Jurkat, Clone E6-1 (cell line): Measurements from ENCODE around the gene NRP1.

Experiments
- DNase-seq: peaks from one replicate; pipeline ENCODE4 v3.0.0-alpha.2; 2011; ENCODE audit warnings: low read depth, low spot score
- H3K4me3 ChIP-seq: 2 replicates; pipeline ENCODE4 v1.5.1; 2011; ENCODE audit warnings: mild to moderate bottlenecking, low read length, control low read depth, moderate library complexity

Gene NRP1

GRCh38 chr10:33352615-33353014 lies 18.1 kb upstream of the NRP1 start:
- H3K4me3 ChIP-seq = no peak overlapping the region

GRCh38 chr10:33352175-33352574 lies 17.7 kb upstream of the NRP1 start:
- no peak overlapping the region for H3K4me3 ChIP-seq
- no peak for DNase-seq

More at GRCh38 chr10:33352615-33353014, 18.1 kb upstream of the NRP1 start:
- DNase-seq = no peak

DNA sequence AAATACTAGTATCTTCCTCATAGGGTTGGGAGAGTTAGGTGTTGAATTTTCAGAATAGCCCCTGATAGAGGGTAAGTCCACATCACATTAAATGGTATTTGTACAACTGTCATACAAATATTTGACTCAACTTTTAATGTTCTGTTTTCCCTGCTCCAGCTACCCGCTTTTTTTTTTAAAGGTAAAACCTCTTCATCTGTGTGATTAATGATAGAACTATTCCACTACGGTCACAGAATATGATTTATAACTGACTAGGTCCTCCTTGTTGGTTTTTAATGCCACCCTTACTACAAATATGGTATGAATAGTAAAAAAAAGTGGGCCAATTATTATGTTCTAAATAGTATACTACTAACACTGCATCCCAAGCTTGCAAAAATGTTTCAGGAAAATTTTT lies 15.6 kb upstream of the NRP1 start:
- no peak for DNase-seq
- H3K4me3 ChIP-seq = no peak overlapping the region

DNA sequence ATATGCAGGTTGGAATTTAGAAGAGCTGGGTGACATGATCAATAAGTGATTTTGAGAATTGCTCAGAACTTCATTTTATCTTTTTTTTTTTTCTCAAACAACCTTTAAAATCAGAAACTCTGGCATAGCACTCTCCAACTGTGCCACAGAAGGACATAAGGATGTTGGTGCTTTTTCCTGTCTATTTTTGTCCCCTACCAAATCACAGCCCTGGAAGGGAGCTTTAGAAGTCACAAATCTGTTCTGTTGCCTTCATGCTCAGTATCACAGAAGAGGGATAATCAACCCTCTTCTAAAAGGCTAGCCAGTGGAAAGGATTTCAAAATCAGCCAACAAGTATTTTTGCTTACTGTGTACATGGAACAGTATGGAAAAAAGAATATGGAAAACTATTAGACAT lies 14.8 kb upstream of the NRP1 start:
- H3K4me3 ChIP-seq = no peak overlapping the region
- DNase-seq = no peak

DNA sequence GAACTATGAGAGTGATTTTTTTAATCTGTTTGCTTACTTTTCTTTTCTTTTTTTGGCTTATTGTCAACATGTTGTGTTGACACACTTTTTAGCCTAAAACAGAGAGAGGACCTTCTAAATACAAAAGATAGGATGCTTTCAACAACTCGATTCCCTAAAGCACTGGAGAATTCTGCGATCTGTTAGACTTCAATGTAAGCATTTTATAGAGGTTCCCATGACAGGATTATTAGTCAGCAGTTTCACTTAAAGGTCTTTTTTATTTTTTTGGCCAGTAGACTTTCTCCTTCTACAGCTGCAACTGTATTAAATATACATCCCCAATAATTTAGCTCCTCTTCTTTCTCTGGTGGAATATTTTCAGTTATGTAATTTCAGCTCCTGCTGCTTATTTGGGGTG lies 12.7 kb upstream of the NRP1 start:
- DNase-seq = no peak
- no peak overlapping the region for H3K4me3 ChIP-seq

GRCh38 chr10:33345236-33345635 lies 10.8 kb upstream of the NRP1 start:
- H3K4me3 ChIP-seq = no peak overlapping the region
- no peak for DNase-seq

DNA sequence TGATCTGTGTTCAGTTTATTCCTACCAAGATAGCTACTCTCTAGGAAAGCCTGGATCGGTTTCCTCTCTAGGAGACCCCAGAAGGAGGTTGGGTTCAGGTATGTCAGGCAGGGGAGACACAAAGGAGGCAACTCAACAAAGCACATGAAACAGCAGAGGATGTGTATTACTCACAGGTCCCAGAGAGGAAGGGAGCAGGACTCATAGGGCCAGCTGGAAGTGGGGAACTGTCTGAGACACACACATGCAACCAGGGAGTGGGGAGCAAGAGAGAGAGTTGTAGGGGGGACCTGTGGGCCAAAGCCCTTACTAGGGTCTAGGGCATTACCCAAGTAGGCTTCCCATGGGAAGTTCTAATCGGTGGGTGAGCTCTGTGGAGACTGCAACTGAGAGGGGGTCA lies 10.2 kb upstream of the NRP1 start:
- no peak overlapping the region for H3K4me3 ChIP-seq

GRCh38 chr10:33341637-33342036 lies 7.2 kb upstream of the NRP1 start:
- DNase-seq = no peak
- H3K4me3 ChIP-seq = no peak overlapping the region

More for the DNA sequence above, 10.2 kb upstream of the NRP1 start:
- no peak for DNase-seq

- no peak overlapping the region for H3K4me3 ChIP-seq
- no peak for DNase-seq
Measured at GRCh38 chr10:33337326-33337957, 3.0 kb upstream of the NRP1 start.

DNA sequence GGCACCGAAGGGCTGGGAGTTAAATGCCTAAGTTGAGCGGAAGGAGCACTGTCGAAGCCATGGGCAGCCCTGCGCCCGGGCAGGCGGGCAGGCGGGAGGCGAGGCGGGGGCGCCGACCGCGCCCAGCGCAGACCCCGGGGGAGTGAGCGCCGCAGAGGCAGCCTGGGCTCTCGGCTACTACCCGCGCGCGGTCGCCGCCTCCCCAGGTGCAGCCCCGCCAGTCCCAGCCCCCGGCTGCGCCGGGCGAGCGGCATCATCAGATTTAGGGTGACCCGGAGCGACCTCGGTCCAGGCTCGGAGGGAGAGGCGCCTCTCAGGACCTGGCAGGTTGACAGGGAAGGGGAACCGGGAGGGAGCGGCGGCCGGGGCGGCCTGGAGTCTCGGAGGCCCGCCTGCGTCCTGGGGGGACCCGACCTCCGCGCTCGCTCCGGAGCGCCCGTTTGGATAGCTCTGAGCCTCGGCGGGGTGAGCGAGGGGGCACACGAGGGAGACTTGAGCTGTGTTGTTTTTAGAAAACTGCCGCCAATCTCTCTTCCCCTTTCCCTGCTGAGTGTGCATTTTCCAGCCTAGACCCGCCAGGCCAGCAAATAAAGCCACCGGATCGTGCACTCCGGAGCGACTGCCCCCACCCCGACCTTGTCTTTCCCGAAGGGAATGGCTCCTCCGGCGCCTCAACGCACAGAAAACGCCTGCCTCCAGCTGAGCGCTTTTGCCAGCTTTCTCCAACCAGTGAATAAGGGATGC lies 2.3 kb upstream of the NRP1 start:
- no peak for DNase-seq

GRCh38 chr10:33335801-33336581 lies 1.5 kb upstream of the NRP1 start:
- no peak for DNase-seq
- H3K4me3 ChIP-seq = no peak overlapping the region

More for the DNA sequence above, 2.3 kb upstream of the NRP1 start:
- H3K4me3 ChIP-seq = no peak overlapping the region

- DNase-seq = no peak
- no peak overlapping the region for H3K4me3 ChIP-seq
Measured at GRCh38 chr10:33335551-33335800, 1.0 kb upstream of the NRP1 start.

DNA sequence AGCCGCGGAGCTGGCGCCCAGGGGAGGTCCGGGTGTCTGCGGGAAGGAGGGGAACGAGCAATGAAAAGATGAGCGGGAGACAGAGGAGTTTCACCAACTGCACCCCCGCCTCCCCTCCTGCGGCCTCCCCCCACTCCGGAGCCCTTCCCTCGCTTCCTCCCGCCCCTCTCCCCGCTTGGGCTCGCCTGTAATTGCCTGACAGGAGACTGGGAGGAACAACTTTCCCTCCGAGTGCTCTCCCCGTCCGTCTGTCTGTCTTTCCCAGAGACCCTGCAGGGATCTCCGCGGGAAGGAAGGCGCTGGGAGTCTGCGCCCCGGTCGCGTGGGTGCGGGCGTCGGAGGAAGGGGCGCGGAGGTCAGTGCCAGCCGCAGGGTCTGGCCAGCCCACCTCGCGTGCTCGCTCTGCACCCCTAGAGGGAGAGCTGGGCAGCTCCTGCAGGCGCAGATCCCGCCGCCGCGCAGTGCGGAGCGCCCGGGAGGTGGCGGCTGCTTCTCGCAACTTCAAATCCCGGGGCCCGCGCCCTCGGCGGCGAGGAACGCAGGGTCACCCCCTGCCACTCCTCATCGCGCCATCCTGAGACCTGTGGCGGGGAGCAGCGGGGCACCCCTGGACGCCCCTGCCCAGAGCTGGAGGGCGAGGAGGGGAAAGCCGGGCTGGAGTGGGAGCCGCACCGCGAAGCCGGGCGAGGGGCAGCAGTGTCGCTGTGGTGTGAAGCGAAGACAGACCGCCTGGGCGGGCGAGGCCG lies 511 bp upstream of the NRP1 start:
- peak overlapping the region; percentile 57 for H3K4me3 ChIP-seq
- DNase-seq = peak; percentile 16

- DNase-seq = peak; percentile 66
- H3K4me3 ChIP-seq = peak overlapping the region; percentile 57
Measured at GRCh38 chr10:33333260-33334101, 986 bp downstream of the NRP1 start.

GRCh38 chr10:33332183-33333065 lies 2.0 kb downstream of the NRP1 start:
- DNase-seq = no peak
- H3K4me3 ChIP-seq = no peak overlapping the region

DNA sequence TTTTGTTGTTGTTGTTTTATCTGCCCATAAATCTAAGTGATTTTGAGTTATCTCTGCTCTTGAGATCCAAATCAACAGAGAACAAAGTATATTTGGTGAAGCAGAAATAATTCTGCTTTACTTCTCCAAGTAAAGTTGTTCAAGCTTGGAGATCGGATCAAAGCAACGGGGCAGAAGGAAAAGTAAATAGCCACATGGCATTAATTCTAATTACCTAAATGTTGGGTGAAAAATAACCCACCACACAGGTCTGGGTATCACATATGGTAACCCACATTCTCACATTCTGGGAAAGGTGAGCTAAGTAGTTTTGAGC lies 3.1 kb downstream of the NRP1 start:
- H3K4me3 ChIP-seq = no peak overlapping the region
- DNase-seq = no peak

DNA sequence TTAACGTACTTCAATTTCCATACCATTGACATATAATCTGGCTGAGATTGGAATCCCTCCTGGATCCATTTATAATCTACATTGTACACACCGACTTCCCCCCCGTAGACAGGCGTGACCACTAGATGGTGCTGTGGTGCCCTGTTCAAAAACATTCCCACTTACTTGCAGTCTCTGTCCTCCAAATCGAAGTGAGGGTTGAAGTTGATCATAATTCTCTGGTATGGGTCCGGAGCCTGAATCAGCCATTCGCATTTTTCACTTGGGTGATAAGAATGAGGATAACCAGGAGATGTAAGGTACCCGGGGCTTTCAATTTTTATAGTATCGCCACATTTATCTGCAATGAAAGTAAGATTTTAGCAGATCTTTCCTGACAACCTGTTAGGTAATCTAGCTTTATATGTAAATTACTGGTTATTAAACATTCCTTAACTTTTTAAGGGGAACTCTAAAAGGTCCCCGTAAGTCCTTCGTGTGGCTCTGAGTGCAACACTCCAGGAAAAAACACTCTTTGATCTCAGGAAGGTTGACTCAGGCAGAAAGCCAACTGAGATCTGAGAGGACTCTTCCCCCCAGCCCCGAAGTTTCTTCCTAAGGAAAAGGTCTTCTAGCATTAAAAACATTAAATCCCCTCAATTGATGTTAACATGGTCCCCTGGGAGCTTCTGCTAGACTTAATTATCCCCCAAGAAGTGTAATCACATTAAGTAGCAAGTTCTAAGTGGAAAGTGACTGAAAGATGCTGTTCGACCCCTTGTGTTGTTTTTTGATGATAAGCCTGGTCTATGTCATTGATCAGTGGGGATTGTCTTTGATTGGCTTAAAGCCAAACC lies 3.7 kb downstream of the NRP1 start:
- H3K4me3 ChIP-seq = no peak overlapping the region
- peak; percentile 59 for DNase-seq
